ENCODE measurements around the gene TBC1D22B. TPM values are rescaled to one million over a fixed set of nuclear protein-coding genes. Genes with fewer than 3 reads are reported as not detected.

TBC1D22B gene
- total RNA-seq, 2 donors from 2014 or later, result 11.2 to 11.9 TPM

GRCh38 chr6:37375376-37375775 is 117.8 kb downstream of the TBC1D22B start:
- H3K27ac Mint-ChIP-seq, result peak overlapping the region; percentile 37

DNA sequence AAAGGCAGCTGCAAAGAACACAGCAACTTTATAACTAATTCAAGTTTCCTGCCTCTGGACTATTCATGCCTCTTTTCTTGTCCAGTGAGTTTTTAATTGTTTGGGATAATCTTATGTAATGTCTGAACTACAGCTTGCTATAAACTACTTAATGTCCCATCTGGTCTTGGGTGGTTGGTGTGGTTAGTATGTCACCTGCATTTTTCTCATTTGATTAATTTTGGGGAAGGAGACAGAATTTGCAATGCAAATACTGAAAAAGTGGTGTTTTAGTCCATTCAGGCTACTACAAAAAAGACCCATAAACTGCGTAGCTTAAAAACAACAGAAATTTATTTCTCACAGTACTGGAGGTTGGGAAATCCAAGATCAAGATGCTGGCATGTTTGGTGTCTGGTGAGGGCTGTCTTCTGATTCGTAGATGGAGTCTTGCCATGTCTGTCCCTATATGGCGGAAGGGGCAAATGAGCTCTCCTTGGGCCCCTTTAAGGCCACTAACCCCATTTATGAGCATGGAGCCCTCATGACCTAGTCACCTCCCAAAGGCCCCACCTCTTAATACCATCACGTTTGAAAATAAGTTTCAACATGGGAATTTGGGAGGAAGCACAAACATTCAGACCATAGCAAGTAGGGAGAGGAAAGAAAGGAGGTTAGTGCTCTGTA is 118.6 kb downstream of the TBC1D22B start:
- H3K27me3 Mint-ChIP-seq, result no peaks in the 10 kb centered on the region
- H3K9me3 ChIP-seq (ENCODE audit: control insufficient read depth, low read length, poor library complexity, severe bottlenecking), result no peaks in the 10 kb centered on the region
- no peak overlapping the region for H3K27ac Mint-ChIP-seq
- ATAC-seq, result no peak
- H3K4me1 Mint-ChIP-seq, result peaks cover under 1% of the 10 kb centered on the region
- H3K36me3 Mint-ChIP-seq (ENCODE audit: low read depth), result peaks cover 7% of the 10 kb centered on the region
- no peak overlapping the region for H3K4me3 Mint-ChIP-seq
- no peak for DNase-seq

More at GRCh38 chr6:37375376-37375775, 117.8 kb downstream of the TBC1D22B start:
- H3K27me3 Mint-ChIP-seq, result no peaks in the 10 kb centered on the region
- no peaks in the 10 kb centered on the region for H3K4me1 Mint-ChIP-seq
- ATAC-seq, result no peak
- H3K4me3 Mint-ChIP-seq, result no peak overlapping the region
- no peak for DNase-seq
- H3K9me3 ChIP-seq (ENCODE audit: control insufficient read depth, low read length, poor library complexity, severe bottlenecking), result no peaks in the 10 kb centered on the region
- peaks cover 11% of the 10 kb centered on the region for H3K36me3 Mint-ChIP-seq (ENCODE audit: low read depth)

DNA sequence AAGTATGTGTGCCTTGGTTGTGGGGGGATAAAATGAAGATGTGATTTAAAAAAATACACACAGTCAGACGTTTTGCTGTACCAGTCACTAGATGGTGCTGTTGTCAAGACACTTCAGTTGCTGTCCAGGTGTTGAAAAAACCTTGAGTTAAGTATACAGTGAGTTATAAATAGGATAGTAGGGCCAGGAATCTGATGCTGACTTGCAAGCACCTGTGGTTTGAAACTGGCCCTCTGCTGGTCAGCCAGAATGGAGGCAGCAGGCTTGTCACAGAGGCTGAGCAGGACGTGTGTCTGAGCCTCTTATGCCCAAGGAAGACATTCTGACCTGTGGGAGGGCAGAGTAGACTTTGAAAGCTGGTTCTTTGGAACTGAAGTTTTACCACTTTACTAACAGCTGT is 124.0 kb downstream of the TBC1D22B start:
- Mint-ChIP-seq H3K4me3 (no peak overlapping the region), H3K27ac (peak overlapping the region; percentile 24), H3K27me3 (no peaks in the 10 kb centered on the region), H3K4me1 (peaks cover 4% of the 10 kb centered on the region), H3K36me3 (ENCODE audit: low read depth) (peaks cover 8% of the 10 kb centered on the region)
- DNase-seq (no peak), ATAC-seq (peak; percentile 69)
- H3K9me3 ChIP-seq (ENCODE audit: control insufficient read depth, low read length, poor library complexity, severe bottlenecking), result no peaks in the 10 kb centered on the region

Other genes with a start within 250 kb of the TBC1D22B start
- gene PIM1, start 87.6 kb upstream of the TBC1D22B start, total RNA-seq, result 100 to 1,000 TPM; 210 to 310 TPM
- 1 to 10 TPM in 1 of 2 donors, under 1 TPM in 1; 0.37 to 2.0 TPM for gene TMEM217, start 372 bp downstream of the TBC1D22B start, total RNA-seq
- gene RNF8, start 96.2 kb downstream of the TBC1D22B start, total RNA-seq, result 10 to 100 TPM in 1 of 2 donors, 1 to 10 TPM in 1; 8.5 to 12.0 TPM
- 10 to 100 TPM; 79.7 to 81.3 TPM for gene CMTR1, start 175.4 kb downstream of the TBC1D22B start, total RNA-seq
- gene CCDC167, start 242.1 kb downstream of the TBC1D22B start, total RNA-seq, result 10 to 100 TPM; 29.6 to 43.7 TPM